ENCODE results near the gene CEP83.
"Not testable (repeated sequence)": the region's sequence is repeated elsewhere in the genome, so short reads cannot be mapped to it uniquely, and the experiment has no call there.

Gene CEP83

GRCh38 chr12:94374124-94374523, 85.5 kb downstream of the CEP83 start:
- no peak for DNase-seq

- DNase-seq = no peak
These were observed 87.2 kb downstream of the CEP83 start for GRCh38 chr12:94372461-94372860.

- no peak for DNase-seq
These were observed 97.0 kb downstream of the CEP83 start for GRCh38 chr12:94362653-94363052.

- no peak for DNase-seq
These were observed 99.9 kb downstream of the CEP83 start for GRCh38 chr12:94359761-94360160.

GRCh38 chr12:94353130-94353529, 106.5 kb downstream of the CEP83 start:
- no peak for DNase-seq

DNA sequence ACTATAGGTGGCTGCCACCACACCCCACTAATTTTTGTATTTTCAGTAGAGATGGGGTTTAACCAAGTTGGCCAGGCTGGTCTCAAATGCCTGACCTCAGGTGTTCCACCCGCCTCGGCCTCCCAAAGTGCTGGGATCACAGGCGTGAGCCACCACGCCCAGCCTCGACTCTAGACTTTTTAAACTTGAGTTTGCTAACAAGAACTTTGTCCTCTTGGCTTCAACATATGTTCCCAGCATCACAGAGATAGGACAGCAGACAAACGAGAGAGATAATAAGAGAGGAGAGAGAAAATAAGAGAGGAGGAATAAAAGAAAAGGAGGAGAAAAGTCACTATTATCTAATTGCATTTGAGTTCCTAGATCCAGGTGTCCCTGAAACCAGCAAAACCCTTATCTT, 119.1 kb downstream of the CEP83 start:
- no peak for DNase-seq

DNA sequence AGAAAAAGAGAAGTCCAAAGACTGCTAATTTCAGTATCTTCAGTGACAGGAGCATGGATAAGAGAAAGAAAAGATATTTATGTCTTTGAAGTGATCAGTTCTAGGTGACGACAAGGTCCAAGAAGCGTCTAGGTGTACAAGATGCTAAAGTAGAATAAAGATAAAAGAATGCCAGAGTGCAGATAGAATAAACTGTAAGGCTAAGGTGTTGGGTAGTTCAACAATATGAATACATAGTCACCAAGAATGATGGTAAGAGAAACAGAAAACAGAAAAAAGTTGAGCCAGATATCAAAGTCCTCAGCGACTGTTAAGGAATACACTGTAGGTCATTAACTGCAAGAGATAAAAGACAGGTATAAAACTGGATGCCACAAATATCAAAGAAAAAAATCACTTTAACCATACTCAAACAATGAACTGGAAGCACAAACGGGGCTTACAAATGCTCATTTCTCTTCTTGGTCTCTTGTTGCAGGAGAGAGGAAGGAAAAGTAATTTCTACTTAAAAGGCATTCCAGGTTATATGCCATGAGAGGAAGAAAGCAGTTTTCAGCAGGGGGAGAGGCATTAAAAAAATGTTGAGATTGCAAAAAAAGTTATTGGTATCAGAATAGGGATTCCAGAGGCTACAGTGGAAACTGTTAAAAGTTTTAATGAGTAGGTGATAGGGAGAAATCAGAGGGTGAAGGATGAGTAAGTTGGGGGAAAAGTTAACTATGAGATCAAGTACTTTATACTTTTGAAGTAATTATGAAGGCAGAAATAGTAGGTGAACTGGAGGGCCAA, 121.5 kb downstream of the CEP83 start:
- DNase-seq = no peak

DNA sequence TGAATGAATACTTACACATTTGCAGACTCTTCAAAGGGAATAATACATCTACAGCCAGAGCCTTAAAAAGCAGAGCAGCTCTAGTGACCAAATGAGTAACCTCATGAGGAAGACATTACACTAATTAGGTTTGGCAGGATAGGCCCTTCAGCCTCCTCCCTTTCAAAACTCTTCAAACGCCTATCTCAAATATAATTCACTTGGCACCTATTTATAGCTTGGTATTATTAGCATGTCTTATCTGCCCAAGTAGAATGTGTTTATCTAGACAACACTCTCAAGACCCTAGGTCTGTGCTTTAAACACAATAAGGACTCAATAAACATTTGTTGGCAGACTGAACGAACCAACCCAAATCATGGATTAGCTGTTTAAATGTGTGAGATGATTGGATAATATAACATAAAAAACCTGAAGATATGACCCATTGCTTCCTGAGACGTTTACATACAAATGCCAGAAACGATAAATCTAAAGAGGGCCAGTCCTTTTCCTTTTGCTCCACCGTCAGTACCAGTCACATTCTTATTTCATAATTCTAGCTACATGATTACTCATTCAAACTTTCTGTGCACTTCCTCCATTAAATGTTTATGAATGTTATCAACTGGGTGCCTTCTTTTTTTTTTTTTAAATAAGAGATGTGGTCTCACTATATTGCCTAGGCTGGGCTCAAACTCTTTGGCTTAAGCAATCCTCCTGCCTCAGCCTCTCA, 123.3 kb downstream of the CEP83 start:
- no peak for DNase-seq

DNA sequence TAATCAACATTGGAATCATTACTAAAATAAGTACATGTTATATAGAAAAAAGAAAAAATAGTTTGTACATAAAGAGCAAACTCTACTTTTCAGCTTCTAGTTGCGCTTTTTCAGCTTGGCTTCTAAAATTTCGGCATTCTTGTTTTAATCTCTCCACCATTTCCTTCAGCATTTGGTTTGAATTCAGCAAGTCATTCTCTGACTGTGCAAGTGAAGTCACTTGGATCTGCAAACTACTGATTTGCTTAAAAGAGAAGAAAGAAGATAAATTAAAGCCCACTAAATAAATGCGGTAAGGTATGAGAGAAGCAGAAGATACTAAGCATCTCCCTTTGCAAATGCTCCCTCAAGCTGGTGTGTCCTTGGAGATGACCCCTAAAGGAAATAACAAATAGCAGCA, 126.3 kb downstream of the CEP83 start:
- DNase-seq = no peak

- DNase-seq = no peak
These were observed 130.3 kb downstream of the CEP83 start for GRCh38 chr12:94329366-94329765.

DNA sequence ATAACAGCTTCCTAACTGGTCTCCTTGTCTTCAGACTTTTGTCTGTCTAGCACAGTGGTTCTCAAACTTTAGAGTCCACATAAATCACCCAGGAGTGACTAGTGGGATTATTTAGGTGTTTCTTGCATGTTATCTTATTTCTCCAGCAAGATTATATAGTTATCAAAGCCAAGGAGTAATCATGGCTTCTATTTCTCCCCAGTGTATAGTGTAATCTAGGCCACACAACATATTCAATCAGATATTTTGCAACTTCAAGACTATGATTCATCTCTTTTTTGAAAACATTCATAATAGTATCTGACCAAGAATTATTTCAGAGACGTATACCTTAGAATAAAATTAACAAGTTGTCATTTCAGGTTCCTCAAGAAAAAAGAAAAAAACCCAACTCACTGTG, 131.9 kb downstream of the CEP83 start:
- DNase-seq = no peak

GRCh38 chr12:94326727-94327126, 132.9 kb downstream of the CEP83 start:
- DNase-seq = no peak

- DNase-seq = no peak
These were observed 133.4 kb downstream of the CEP83 start for GRCh38 chr12:94326234-94326633.

DNA sequence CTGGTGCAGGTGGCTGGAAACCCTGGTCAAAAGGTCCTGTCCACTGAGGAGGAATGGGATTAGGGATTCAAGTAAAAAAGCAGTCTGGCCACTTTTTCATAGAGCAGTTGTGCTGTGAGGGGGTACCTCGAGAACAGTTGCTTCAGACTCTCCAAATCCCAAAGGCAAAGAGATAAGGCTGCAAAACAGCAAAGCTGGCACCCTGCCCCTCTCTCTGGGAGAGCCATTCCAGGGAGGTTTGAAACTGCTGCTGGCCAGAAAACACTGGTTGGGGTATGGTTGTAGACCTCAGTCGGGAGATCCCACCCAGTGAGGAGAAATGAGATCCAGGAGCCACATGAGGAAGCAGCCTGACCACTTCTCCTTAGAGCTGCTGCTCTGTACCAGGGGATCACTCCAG, 137.3 kb downstream of the CEP83 start:
- no peak for DNase-seq

GRCh38 chr12:94320109-94320508, 139.6 kb downstream of the CEP83 start:
- DNase-seq = no peak

DNA sequence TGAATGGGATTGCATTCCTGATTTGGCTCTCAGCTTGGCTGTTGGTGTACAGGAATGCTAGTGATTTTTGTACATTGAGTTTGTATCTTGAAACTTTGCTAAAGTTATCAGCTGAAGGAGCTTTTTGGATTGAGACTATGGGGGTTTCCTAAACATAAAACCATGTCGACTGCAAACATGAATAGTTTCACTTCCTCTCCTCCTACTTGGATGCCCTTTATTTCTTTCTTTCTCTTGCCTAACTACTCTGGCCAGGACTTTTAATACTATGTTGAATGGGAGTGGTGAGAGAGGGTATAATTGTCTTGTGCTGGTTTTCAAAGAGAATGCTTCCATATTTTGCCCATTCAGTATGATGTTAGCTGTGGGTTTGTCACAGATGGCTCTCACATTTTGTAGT, 141.5 kb downstream of the CEP83 start:
- DNase-seq = no peak

DNA sequence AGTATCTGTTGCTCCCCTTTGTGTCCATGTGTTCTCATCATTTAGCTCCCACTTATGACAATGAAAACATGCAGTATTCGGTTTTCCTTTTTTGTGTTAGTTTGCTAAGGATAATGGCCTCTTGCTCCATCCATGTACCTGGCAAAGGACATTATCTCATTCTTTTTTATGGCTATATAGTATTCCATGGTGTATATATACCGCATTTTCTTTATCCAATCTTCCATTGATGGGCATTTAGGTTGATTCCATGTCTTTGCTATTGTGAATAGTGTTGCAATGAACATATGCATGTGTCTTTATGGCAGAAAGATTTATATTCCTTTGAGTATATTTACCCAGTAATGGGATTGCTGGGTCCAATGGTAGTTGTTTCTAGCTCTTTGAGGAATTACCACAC, 143.1 kb downstream of the CEP83 start:
- DNase-seq = not testable (repeated sequence)

DNA sequence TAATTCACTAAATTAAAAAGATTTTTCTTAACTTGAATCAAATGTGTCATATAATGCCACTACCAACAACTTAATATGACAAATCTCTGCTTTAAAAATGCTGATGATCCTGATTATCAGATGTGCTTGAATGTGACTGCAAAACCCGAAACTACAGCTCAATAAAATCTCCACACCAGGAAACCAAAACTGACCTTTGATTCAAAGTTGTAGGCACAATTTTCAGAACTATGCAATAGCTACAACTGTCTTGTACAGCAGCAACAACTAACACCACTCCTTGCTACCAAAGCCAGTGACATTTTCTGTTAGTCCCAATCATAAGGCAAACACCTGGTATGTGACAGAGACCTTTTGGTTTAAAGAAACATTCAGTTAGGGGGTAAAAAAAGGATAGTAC, 147.3 kb downstream of the CEP83 start:
- DNase-seq = no peak

DNA sequence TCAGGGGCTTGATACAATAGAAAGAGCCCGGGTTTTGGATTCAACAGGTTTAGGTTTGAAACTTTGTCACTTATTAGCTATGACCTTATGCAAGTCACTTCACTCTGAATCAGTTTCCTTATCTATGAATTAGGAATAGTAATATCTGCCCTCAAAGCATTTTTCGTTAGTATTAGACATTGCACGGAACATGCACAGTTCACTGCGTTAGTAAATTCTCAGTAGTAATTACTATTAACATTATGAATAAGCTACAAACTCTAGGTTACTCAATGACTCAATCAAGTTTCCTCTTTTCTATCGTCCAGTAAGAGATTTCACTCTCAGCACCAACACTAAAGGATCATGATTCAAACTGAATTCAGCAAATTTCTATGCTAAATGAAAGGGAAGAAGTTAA, 150.3 kb downstream of the CEP83 start:
- DNase-seq = no peak

- DNase-seq = no peak
These were observed 151.1 kb downstream of the CEP83 start for GRCh38 chr12:94308612-94309011.

DNA sequence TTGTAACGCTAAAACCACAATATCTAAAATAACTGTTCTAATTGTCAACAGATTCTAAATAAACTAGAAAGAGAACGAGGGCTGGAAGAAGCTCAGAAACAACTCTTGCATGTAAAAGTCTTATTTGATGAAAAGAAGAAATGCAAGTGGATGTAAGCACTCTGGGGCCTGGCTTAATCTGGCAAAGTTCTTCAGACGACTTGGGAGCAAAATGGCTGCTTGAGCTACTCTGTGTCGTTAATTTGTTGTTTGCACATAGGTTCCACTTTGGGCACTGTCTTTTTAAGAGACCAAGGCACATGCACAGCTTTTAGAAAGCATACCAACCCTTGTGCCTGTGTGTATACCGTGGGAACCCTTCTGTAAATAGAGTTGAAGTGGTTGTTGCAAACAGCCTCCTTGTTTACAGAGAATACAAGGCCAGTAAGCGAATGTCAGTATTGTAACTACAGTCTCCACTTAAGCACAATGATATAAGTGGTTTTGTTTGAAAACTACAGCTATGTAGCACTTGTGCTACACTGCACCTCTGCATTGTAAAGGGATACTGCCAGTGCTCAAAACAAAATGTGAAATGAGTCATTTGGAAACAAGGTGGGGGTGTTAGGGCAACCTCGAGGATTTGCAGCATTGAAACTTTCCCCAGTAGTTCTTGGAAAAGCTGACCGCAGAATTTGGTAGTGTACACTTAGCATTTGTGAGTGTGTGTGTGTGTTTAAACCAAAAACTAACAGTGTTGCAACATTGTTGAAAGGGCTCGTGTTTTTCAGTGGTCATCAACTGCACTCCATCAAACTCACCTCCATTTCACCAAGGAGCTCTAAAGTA, 154.3 kb downstream of the CEP83 start:
- no peak for DNase-seq

GRCh38 chr12:94304566-94305061, 155.1 kb downstream of the CEP83 start:
- DNase-seq = no peak

GRCh38 chr12:94304012-94304411, 155.7 kb downstream of the CEP83 start:
- no peak for DNase-seq

DNA sequence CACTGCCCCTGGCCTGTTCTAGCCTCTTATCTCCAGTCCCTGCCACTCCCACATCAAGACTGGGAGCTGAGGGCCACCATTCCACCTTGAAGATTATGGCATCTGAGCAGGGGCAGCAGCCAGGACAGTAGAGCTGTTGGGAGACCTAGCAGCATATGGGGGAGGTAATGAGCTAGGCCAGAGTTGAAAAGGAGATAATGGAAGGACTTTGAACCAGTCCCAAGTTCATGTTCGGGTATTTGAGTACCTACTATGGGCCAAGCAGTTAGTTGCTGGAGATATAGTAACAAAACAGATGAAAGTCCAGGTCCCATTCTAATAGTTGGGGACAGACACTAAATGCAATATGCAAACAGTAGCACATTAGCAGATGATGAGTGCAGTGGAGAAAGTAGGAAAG, 159.8 kb downstream of the CEP83 start:
- no peak for DNase-seq

All from CD4-positive, alpha-beta T cell treated with Interleukin-12 subunit alpha and Interleukin-12 subunit beta, for 1 hour (primary cell).